Stimulated activated naive B cell treated with anti-CD40 and anti-IgM and Interleukin-4, amounts not matched to agents 10 μg/mL and 1 μg/mL and 100 μg/mL, for 72 hours (primary cell): Measurements from ENCODE around the gene TTC39A.
"Not testable (repeated sequence)": the region's sequence is repeated elsewhere in the genome, so short reads cannot be mapped to it uniquely, and the experiment has no call there.

Experiments used
- ATAC-seq, 2 donors: fragments of 150-1000 bp; cut with Tn5 transposase; replicated peaks; 2 replicates each; pipeline ENCODE4 v1.10.0; 2021; ENCODE audit warnings: moderate library complexity in 1 of 2
- DNase-seq: peaks from one replicate; pipeline ENCODE4 v3.0.0; 2021
- H3K27ac Mint-ChIP-seq: one replicate; pipeline ENCODE4 v1.8.0; 2022; ENCODE audit warnings: mild to moderate bottlenecking, mixed read lengths
- H3K27me3 Mint-ChIP-seq, 2 donors: one replicate each; pipeline ENCODE4 v1.8.0; 2022; ENCODE audit warnings: mixed read lengths in 2 of 2
- H3K36me3 Mint-ChIP-seq, 2 donors: one replicate each; pipeline ENCODE4 v1.8.0; 2022; ENCODE audit warnings: mixed read lengths in 2 of 2, mild to moderate bottlenecking in 1 of 2
- H3K4me1 Mint-ChIP-seq, 2 donors: one replicate each; pipeline ENCODE4 v1.8.0; 2022; ENCODE audit warnings: mixed read lengths in 2 of 2, mild to moderate bottlenecking in 1 of 2
- H3K4me3 Mint-ChIP-seq, 2 donors: one replicate each; pipeline ENCODE4 v1.8.0; 2022; ENCODE audit warnings: mild to moderate bottlenecking in 2 of 2, mixed read lengths in 2 of 2, moderate library complexity in 1 of 2
- H3K9me3 Mint-ChIP-seq, 2 donors: one replicate each; pipeline ENCODE4 v1.8.0; 2022; ENCODE audit warnings: mixed read lengths in 2 of 2, mild to moderate bottlenecking in 1 of 2

TTC39A gene

GRCh38 chr1:51327386-51327785 is 3.0 kb downstream of the TTC39A start:
- ATAC-seq (no peak), DNase-seq (no peak)
- Mint-ChIP-seq H3K27ac (no peak overlapping the region), H3K4me3 (no peak overlapping the region), H3K27me3 (peaks cover 33 to 54% of the 10 kb centered on the region in 2 donors), H3K9me3 (no peaks in the 10 kb centered on the region), H3K4me1 (peaks cover 11 to 13% of the 10 kb centered on the region in 2 donors), H3K36me3 (peaks cover 1 to 7% of the 10 kb centered on the region in 2 donors)

- H3K27ac Mint-ChIP-seq, result no peak overlapping the region
- H3K36me3 Mint-ChIP-seq, result peaks cover 1 to 7% of the 10 kb centered on the region in 2 donors
- peaks cover 32 to 51% of the 10 kb centered on the region in 2 donors for H3K27me3 Mint-ChIP-seq
- no peaks in the 10 kb centered on the region for H3K9me3 Mint-ChIP-seq
- no peak overlapping the region for H3K4me3 Mint-ChIP-seq
- ATAC-seq (no peak), DNase-seq (no peak)
- H3K4me1 Mint-ChIP-seq, result peaks cover 11 to 13% of the 10 kb centered on the region in 2 donors
Observed at GRCh38 chr1:51326839-51327238, 3.5 kb downstream of the TTC39A start.

GRCh38 chr1:51325878-51326755 is 4.2 kb downstream of the TTC39A start:
- Mint-ChIP-seq H3K27ac (peak overlapping the region; percentile 38), H3K36me3 (peaks cover under 1 to 5% of the 10 kb centered on the region in 2 donors), H3K9me3 (no peaks in the 10 kb centered on the region), H3K4me3 (no peak overlapping the region), H3K27me3 (peaks cover 25 to 44% of the 10 kb centered on the region in 2 donors), H3K4me1 (peaks cover 5 to 6% of the 10 kb centered on the region in 2 donors)
- ATAC-seq (no peak), DNase-seq (no peak)

GRCh38 chr1:51325391-51325790 is 5.0 kb downstream of the TTC39A start:
- Mint-ChIP-seq H3K36me3 (no peaks in the 10 kb centered on the region), H3K4me1 (no peaks in the 10 kb centered on the region), H3K27me3 (peaks cover 19 to 37% of the 10 kb centered on the region in 2 donors), H3K27ac (no peak overlapping the region), H3K9me3 (no peaks in the 10 kb centered on the region), H3K4me3 (no peak overlapping the region)
- DNase-seq (no peak), ATAC-seq (no peak)

- H3K4me1 Mint-ChIP-seq, H3K27ac Mint-ChIP-seq, H3K4me3 Mint-ChIP-seq, H3K9me3 Mint-ChIP-seq, DNase-seq, ATAC-seq, H3K36me3 Mint-ChIP-seq: not testable (repeated sequence)
- peaks cover 19 to 37% of the 10 kb centered on the region in 2 donors for H3K27me3 Mint-ChIP-seq
Observed at GRCh38 chr1:51325011-51325385, 5.4 kb downstream of the TTC39A start.

GRCh38 chr1:51324251-51325010 is 5.9 kb downstream of the TTC39A start:
- peaks cover 17 to 31% of the 10 kb centered on the region in 2 donors for H3K27me3 Mint-ChIP-seq
- no peaks in the 10 kb centered on the region for H3K36me3 Mint-ChIP-seq
- no peaks in the 10 kb centered on the region for H3K9me3 Mint-ChIP-seq
- no peak overlapping the region for H3K4me3 Mint-ChIP-seq
- DNase-seq (no peak), ATAC-seq (no peak)
- no peaks in the 10 kb centered on the region for H3K4me1 Mint-ChIP-seq
- H3K27ac Mint-ChIP-seq, result no peak overlapping the region

- H3K4me1 Mint-ChIP-seq, result no peaks in the 10 kb centered on the region
- peaks cover 10 to 25% of the 10 kb centered on the region in 2 donors for H3K27me3 Mint-ChIP-seq
- H3K27ac Mint-ChIP-seq, result no peak overlapping the region
- H3K4me3 Mint-ChIP-seq, result no peak overlapping the region
- no peaks in the 10 kb centered on the region for H3K9me3 Mint-ChIP-seq
- no peak for DNase-seq
- ATAC-seq, result no peak
- H3K36me3 Mint-ChIP-seq, result no peaks in the 10 kb centered on the region
Observed at GRCh38 chr1:51323778-51324177, 6.6 kb downstream of the TTC39A start.

- no peak overlapping the region for H3K27ac Mint-ChIP-seq
- peaks cover 9 to 17% of the 10 kb centered on the region in 2 donors for H3K27me3 Mint-ChIP-seq
- no peaks in the 10 kb centered on the region for H3K9me3 Mint-ChIP-seq
- H3K36me3 Mint-ChIP-seq, result no peaks in the 10 kb centered on the region
- ATAC-seq (no peak), DNase-seq (no peak)
- H3K4me3 Mint-ChIP-seq, result no peak overlapping the region
- no peaks in the 10 kb centered on the region for H3K4me1 Mint-ChIP-seq
Observed at GRCh38 chr1:51322417-51323101, 7.8 kb downstream of the TTC39A start.

- ATAC-seq (no peak), DNase-seq (no peak)
- Mint-ChIP-seq H3K27ac (no peak overlapping the region), H3K4me1 (no peaks in the 10 kb centered on the region), H3K27me3 (peaks cover 9 to 12% of the 10 kb centered on the region in 2 donors), H3K36me3 (no peaks in the 10 kb centered on the region), H3K4me3 (no peak overlapping the region), H3K9me3 (no peaks in the 10 kb centered on the region)
Observed at GRCh38 chr1:51321924-51322280, 8.5 kb downstream of the TTC39A start.

- ATAC-seq, result no peak
- Mint-ChIP-seq H3K4me3 (no peak overlapping the region), H3K9me3 (no peaks in the 10 kb centered on the region)
Observed at GRCh38 chr1:51320967-51321923, 9.1 kb downstream of the TTC39A start.

GRCh38 chr1:51317798-51318197 is 12.6 kb downstream of the TTC39A start:
- no peaks in the 10 kb centered on the region for H3K36me3 Mint-ChIP-seq
- ATAC-seq, result no peak
- H3K27ac Mint-ChIP-seq, result no peak overlapping the region
- H3K4me3 Mint-ChIP-seq, result no peak overlapping the region
- no peak for DNase-seq
- H3K9me3 Mint-ChIP-seq, result no peaks in the 10 kb centered on the region
- peaks cover 0 to 7% of the 10 kb centered on the region in 2 donors for H3K27me3 Mint-ChIP-seq
- H3K4me1 Mint-ChIP-seq, result peaks cover 12 to 18% of the 10 kb centered on the region in 2 donors

More at GRCh38 chr1:51320967-51321923, 9.1 kb downstream of the TTC39A start:
- H3K4me1 Mint-ChIP-seq, result peaks cover 0 to 5% of the 10 kb centered on the region in 2 donors
- H3K27ac Mint-ChIP-seq, result no peak overlapping the region
- DNase-seq, result no peak
- no peaks in the 10 kb centered on the region for H3K36me3 Mint-ChIP-seq
- H3K27me3 Mint-ChIP-seq, result peaks cover 7 to 13% of the 10 kb centered on the region in 2 donors

- Mint-ChIP-seq H3K27me3 (peaks cover 0 to 7% of the 10 kb centered on the region in 2 donors), H3K4me1 (peaks cover 12 to 18% of the 10 kb centered on the region in 2 donors), H3K36me3 (no peaks in the 10 kb centered on the region), H3K9me3 (no peaks in the 10 kb centered on the region), H3K4me3 (no peak overlapping the region), H3K27ac (no peak overlapping the region)
- ATAC-seq (no peak), DNase-seq (no peak)
Observed at GRCh38 chr1:51316846-51317120, 13.6 kb downstream of the TTC39A start.

GRCh38 chr1:51316113-51316845 is 14.1 kb downstream of the TTC39A start:
- no peak overlapping the region for H3K27ac Mint-ChIP-seq
- ATAC-seq, result no peak

More at GRCh38 chr1:51316113-51316845, 14.1 kb downstream of the TTC39A start:
- no peaks in the 10 kb centered on the region for H3K9me3 Mint-ChIP-seq
- H3K36me3 Mint-ChIP-seq, result no peaks in the 10 kb centered on the region
- H3K27me3 Mint-ChIP-seq, result peaks cover 0 to 7% of the 10 kb centered on the region in 2 donors
- peaks cover 15 to 23% of the 10 kb centered on the region in 2 donors for H3K4me1 Mint-ChIP-seq
- DNase-seq, result no peak
- H3K4me3 Mint-ChIP-seq, result no peak overlapping the region
